HCT116 (cell line): ENCODE measurements around the gene ILDR1. TPM values are rescaled to one million over a fixed set of nuclear protein-coding genes. Genes with fewer than 3 reads are reported as not detected.

Experiments
- ATAC-seq: fragments of 200-7000 bp; cut with Tn5 transposase; 2 replicates; pipeline ENCODE4 v1.9.1; 2020; ENCODE audit warnings: mild to moderate bottlenecking, moderate library complexity
- BruUV-seq: library from RNA; stranded (reverse); fragments of 400-500 nt; replicated peaks from 2 replicates; lab custom pipeline; 2021; lab: Mats Ljungman, UMichigan
- CTCF ChIA-PET: fragments of 300-600 bp; sonication (Branson Sonifier 250); formaldehyde crosslinking; loops from one replicate; lab custom pipeline; 2021; ENCODE audit warnings: antibody characterized with exemption; lab: Charles Lee
- POLR2A ChIA-PET: fragments of 300-600, 350-600 bp; sonication (Branson Sonifier 250); formaldehyde crosslinking; loops from one replicate; lab custom pipeline; 2021; ENCODE audit warnings: antibody characterized with exemption; lab: Charles Lee
- RAD21 ChIA-PET, 2 experiments: fragments of 300-600 bp; sonication (Branson Sonifier 250); formaldehyde crosslinking; loops; one replicate each; lab custom pipeline; 2023; ENCODE audit warnings: low total read pairs in 2 of 2; ENCODE audit not compliant: uncharacterized antibody in 2 of 2, unreplicated experiment in 2 of 2, low non-redundant PET in 1 of 2; lab: Charles Lee
- DNase-seq: peaks from one replicate; pipeline ENCODE4 v3.0.0-alpha.2; 2010; ENCODE audit warnings: low read depth, low spot score
- H2AFZ ChIP-seq: fragments of 200-600 bp; shearing (Covaris generic), sonication (generic); 2 replicates; pipeline ENCODE4 v1.6.1; 2017; ENCODE audit warnings: low read depth, mixed run types, mixed read lengths, antibody characterized with exemption, low read length; ENCODE audit not compliant: poor library complexity, severe bottlenecking
- H3K27ac ChIP-seq: 2 replicates; pipeline ENCODE4 v1.5.1; 2012; ENCODE audit warnings: low read depth, low read length
- H3K27me3 ChIP-seq: fragments of 200-600 bp; sonication (generic); 2 replicates; pipeline ENCODE4 v1.6.1; 2016; ENCODE audit warnings: mixed run types, low read length, mixed read lengths; ENCODE audit not compliant: insufficient read depth
- H3K36me3 ChIP-seq, 2 experiments: fragments of 200-500 bp in 1 of 2; fragments of 200-600 bp in 1 of 2; sonication (Bioruptor generic) in 1 of 2; sonication (generic) in 1 of 2; 2 replicates each; pipeline versions ENCODE4 v1.5.1 to v1.6.1; 2014 to 2016; ENCODE audit warnings: low read length in 2 of 2, inconsistent platforms in 1 of 2, mixed read lengths in 1 of 2, mixed run types in 1 of 2; ENCODE audit not compliant: insufficient read depth in 2 of 2, control insufficient read depth in 1 of 2
- H3K4me1 ChIP-seq, 2 experiments: fragments of 200-600 bp in 1 of 2; sonication (generic) in 1 of 2; 2 replicates each; pipeline versions ENCODE4 v1.5.1 to v1.6.1; 2012 to 2017; ENCODE audit warnings: low read length in 2 of 2, inconsistent platforms in 1 of 2, mild to moderate bottlenecking in 1 of 2, mixed read lengths in 1 of 2, mixed run types in 1 of 2, moderate library complexity in 1 of 2; ENCODE audit not compliant: insufficient read depth in 2 of 2, control insufficient read depth in 1 of 2
- H3K4me2 ChIP-seq: fragments of 200-600 bp; sonication (generic); 2 replicates; pipeline ENCODE4 v1.6.1; 2017; ENCODE audit warnings: mixed run types, low read length, mixed read lengths
- H3K4me3 ChIP-seq, 2 experiments: fragments of 200-600 bp in 1 of 2; sonication (generic) in 1 of 2; replicated peaks in 1 of 2; 2 replicates each; pipeline ENCODE4 v1.5.1; 2011 to 2016; ENCODE audit warnings: low read length in 2 of 2, control low read depth in 1 of 2, low read depth in 1 of 2, mild to moderate bottlenecking in 1 of 2, mixed read lengths in 1 of 2, mixed run types in 1 of 2
- H3K79me2 ChIP-seq: fragments of 200-600 bp; sonication (generic); 2 replicates; pipeline ENCODE4 v1.6.1; 2017; ENCODE audit warnings: mild to moderate bottlenecking, mixed run types, low read length, moderate library complexity, mixed read lengths; ENCODE audit not compliant: insufficient read depth
- H3K9ac ChIP-seq: fragments of 200-600 bp; sonication (generic); 2 replicates; pipeline ENCODE4 v1.6.1; 2016; ENCODE audit warnings: low read length, mixed read lengths
- H3K9me2 ChIP-seq: fragments of 200-600 bp; sonication (generic), shearing (Covaris generic); 2 replicates; pipeline ENCODE4 v1.6.1; 2017; ENCODE audit warnings: mixed run types, mild to moderate bottlenecking, moderate library complexity; ENCODE audit not compliant: insufficient read depth
- H3K9me3 ChIP-seq, 2 experiments: fragments of 200-500 bp in 1 of 2; fragments of 200-600 bp in 1 of 2; sonication (Bioruptor generic) in 1 of 2; sonication (generic) in 1 of 2; 2 replicates each; pipeline ENCODE4 v1.6.1; 2014 to 2017; ENCODE audit warnings: low read length in 2 of 2, mixed read lengths in 2 of 2, inconsistent platforms in 1 of 2, low read depth in 1 of 2, mild to moderate bottlenecking in 1 of 2, mixed run types in 1 of 2, moderate library complexity in 1 of 2; ENCODE audit not compliant: control insufficient read depth in 1 of 2, insufficient read depth in 1 of 2
- H4K20me1 ChIP-seq: fragments of 200-600 bp; sonication (generic), shearing (Covaris generic); 2 replicates; pipeline ENCODE4 v1.6.1; 2017; ENCODE audit warnings: mixed run types, mild to moderate bottlenecking, moderate library complexity; ENCODE audit not compliant: insufficient read depth
- CEBPB ChIP-seq: IDR thresholded peaks from 2 replicates; pipeline ENCODE4 v1.6.1; 2012; ENCODE audit warnings: low read depth
- EZH2 ChIP-seq: fragments of 200-600 bp; sonication (generic); IDR thresholded peaks from 2 replicates; pipeline ENCODE4 v1.6.1; 2017; ENCODE audit warnings: antibody characterized with exemption, mixed run types
- FOSL1 ChIP-seq: IDR thresholded peaks from 2 replicates; pipeline ENCODE4 v1.6.1; 2012; ENCODE audit warnings: low read depth
- JUND ChIP-seq: IDR thresholded peaks from 2 replicates; pipeline ENCODE4 v1.6.1; 2012
- POLR2A ChIP-seq: IDR thresholded peaks from 2 replicates; pipeline ENCODE4 v1.7.0; 2011; ENCODE audit warnings: borderline replicate concordance; ENCODE audit not compliant: insufficient read depth, insufficient read length; ENCODE audit errors: extremely low read depth
- POLR2AphosphoS5 ChIP-seq: IDR thresholded peaks from 2 replicates; pipeline ENCODE4 v1.6.1; 2011; ENCODE audit warnings: mild to moderate bottlenecking, low read depth, low read length, moderate library complexity
- RAD21 ChIP-seq: IDR thresholded peaks from 2 replicates; pipeline ENCODE4 v1.6.1; 2012; ENCODE audit warnings: low read depth, mild to moderate bottlenecking
- SIN3A ChIP-seq: IDR thresholded peaks from 2 replicates; pipeline ENCODE4 v1.6.1; 2012; ENCODE audit warnings: low read depth
- SRF ChIP-seq: IDR thresholded peaks from 2 replicates; pipeline ENCODE4 v1.6.1; 2012; ENCODE audit warnings: low read depth
- ZFX ChIP-seq: fragments of 450-650 bp; IDR thresholded peaks from 2 replicates; pipeline ENCODE4 v1.6.1; 2017
- intact Hi-C: fragments of 100-400 bp; cut with micrococcal nuclease; formaldehyde crosslinking; loops from 2 replicates; pipeline ENCODE4 v1.10.0; 2022
- total RNA-seq: library from RNA; stranded (reverse); gene quantifications from one replicate; pipeline ENCODE4 v1.2.1, GENCODE V29; 2021; ENCODE audit not compliant: unreplicated experiment
- TF ChIP-seq, protein P1 (sequence below): IDR thresholded peaks from 2 replicates; pipeline ENCODE4 v1.6.1; 2012; ENCODE audit warnings: low read depth
- TF ChIP-seq, protein P2 (sequence below): IDR thresholded peaks from 2 replicates; pipeline ENCODE4 v1.6.1; 2012
- TF ChIP-seq, protein P3 (sequence below), 3 experiments: fragments of 200-600 bp in 1 of 3; sonication (generic) in 1 of 3; IDR thresholded peaks in 2 of 3; conservative IDR thresholded peaks in 1 of 3; 2 replicates each; pipeline ENCODE4 v1.5.1; 2012 to 2017; ENCODE audit warnings: low read depth in 2 of 3, low read length in 2 of 3, antibody characterized with exemption in 1 of 3, borderline replicate concordance in 1 of 3, control low read depth in 1 of 3, mild to moderate bottlenecking in 1 of 3, mixed read lengths in 1 of 3, mixed run types in 1 of 3, moderate library complexity in 1 of 3; ENCODE audit not compliant: insufficient read depth in 1 of 3

Gene ILDR1
- total RNA-seq, 1 experiment from 2014 or later = 2.9 TPM

DNA sequence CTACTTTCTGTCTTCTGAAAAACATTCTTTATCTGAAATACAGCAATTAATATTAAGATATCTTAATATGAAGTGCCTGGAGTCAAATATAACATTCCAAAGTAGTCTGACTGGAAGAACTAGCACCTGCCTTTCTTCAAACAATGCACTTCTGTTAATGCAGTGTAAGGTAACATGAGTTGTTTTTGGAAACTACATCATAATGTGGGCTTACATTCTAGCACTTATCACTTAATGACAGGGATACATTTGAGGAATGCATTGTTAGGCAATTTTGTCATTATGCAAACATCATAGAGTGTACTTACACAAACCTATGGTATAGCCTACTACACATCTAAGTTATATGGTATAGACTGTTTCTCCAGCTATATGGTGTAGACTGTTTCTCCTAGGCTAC is 78.6 kb downstream of the ILDR1 start:
- ChIA-PET POLR2A (no interaction called here), CTCF (no interaction called here), RAD21 (no interaction called here)
- Histone ChIP-seq H3K79me2 (no peaks in the 10 kb centered on the region), H3K9me3 (no peaks in the 10 kb centered on the region), H3K27ac (no peak overlapping the region), H4K20me1 (no peaks in the 10 kb centered on the region), H3K27me3 (no peaks in the 10 kb centered on the region), H3K36me3 (no peaks in the 10 kb centered on the region), H2AFZ (no peak overlapping the region), H3K9ac (no peak overlapping the region), H3K4me3 (no peak overlapping the region), H3K4me2 (no peak overlapping the region), H3K4me1 (peaks cover 0 to 2% of the 10 kb centered on the region in 2 experiments; a peak in 2 of 4 replicates)
- no TSS peak for BruUV-seq
- intact Hi-C loops = no loop called here
- no peak for ATAC-seq
- no peak for DNase-seq
- no peak for TF ChIP-seq EZH2
- TF ChIP-seq POLR2AphosphoS5 = no peak
- TF ChIP-seq, protein P1, sequence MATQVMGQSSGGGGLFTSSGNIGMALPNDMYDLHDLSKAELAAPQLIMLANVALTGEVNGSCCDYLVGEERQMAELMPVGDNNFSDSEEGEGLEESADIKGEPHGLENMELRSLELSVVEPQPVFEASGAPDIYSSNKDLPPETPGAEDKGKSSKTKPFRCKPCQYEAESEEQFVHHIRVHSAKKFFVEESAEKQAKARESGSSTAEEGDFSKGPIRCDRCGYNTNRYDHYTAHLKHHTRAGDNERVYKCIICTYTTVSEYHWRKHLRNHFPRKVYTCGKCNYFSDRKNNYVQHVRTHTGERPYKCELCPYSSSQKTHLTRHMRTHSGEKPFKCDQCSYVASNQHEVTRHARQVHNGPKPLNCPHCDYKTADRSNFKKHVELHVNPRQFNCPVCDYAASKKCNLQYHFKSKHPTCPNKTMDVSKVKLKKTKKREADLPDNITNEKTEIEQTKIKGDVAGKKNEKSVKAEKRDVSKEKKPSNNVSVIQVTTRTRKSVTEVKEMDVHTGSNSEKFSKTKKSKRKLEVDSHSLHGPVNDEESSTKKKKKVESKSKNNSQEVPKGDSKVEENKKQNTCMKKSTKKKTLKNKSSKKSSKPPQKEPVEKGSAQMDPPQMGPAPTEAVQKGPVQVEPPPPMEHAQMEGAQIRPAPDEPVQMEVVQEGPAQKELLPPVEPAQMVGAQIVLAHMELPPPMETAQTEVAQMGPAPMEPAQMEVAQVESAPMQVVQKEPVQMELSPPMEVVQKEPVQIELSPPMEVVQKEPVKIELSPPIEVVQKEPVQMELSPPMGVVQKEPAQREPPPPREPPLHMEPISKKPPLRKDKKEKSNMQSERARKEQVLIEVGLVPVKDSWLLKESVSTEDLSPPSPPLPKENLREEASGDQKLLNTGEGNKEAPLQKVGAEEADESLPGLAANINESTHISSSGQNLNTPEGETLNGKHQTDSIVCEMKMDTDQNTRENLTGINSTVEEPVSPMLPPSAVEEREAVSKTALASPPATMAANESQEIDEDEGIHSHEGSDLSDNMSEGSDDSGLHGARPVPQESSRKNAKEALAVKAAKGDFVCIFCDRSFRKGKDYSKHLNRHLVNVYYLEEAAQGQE = no peak
- no peak for TF ChIP-seq JUND
- TF ChIP-seq FOSL1 = no peak
- TF ChIP-seq POLR2A = no peak
- TF ChIP-seq, protein P2, sequence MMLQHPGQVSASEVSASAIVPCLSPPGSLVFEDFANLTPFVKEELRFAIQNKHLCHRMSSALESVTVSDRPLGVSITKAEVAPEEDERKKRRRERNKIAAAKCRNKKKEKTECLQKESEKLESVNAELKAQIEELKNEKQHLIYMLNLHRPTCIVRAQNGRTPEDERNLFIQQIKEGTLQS = no peak
- TF ChIP-seq, protein P3, sequence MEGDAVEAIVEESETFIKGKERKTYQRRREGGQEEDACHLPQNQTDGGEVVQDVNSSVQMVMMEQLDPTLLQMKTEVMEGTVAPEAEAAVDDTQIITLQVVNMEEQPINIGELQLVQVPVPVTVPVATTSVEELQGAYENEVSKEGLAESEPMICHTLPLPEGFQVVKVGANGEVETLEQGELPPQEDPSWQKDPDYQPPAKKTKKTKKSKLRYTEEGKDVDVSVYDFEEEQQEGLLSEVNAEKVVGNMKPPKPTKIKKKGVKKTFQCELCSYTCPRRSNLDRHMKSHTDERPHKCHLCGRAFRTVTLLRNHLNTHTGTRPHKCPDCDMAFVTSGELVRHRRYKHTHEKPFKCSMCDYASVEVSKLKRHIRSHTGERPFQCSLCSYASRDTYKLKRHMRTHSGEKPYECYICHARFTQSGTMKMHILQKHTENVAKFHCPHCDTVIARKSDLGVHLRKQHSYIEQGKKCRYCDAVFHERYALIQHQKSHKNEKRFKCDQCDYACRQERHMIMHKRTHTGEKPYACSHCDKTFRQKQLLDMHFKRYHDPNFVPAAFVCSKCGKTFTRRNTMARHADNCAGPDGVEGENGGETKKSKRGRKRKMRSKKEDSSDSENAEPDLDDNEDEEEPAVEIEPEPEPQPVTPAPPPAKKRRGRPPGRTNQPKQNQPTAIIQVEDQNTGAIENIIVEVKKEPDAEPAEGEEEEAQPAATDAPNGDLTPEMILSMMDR (IDR thresholded peaks at IDR 0.05 in 2 of 3, conservative IDR thresholded peaks at IDR 0.05 in 1 of 3; ENCODE audit: borderline replicate concordance in 1 of 3, insufficient read depth in 1 of 3, low read depth in 2 of 3, low read length in 2 of 3) = no peak
- no peak for TF ChIP-seq ZFX
- TF ChIP-seq RAD21 = no peak
- no peak for TF ChIP-seq SIN3A
- TF ChIP-seq CEBPB = no peak
- TF ChIP-seq SRF = no peak
- TF ChIP-seq, all 23 proteins: peak for 0
- H3K9me2 ChIP-seq = no peaks in the 10 kb centered on the region
